GM19043 (cell line): ENCODE data around the gene CRHR1.

ENCODE experiments used
- ATAC-seq: cut with Tn5 transposase; IDR thresholded peaks from one replicate; pipeline ENCODE4 v1.9.1; 2021; ENCODE audit warnings: low read depth; ENCODE audit not compliant: unreplicated experiment

Gene CRHR1

GRCh38 chr17:45818699-45819098 is 34.6 kb downstream of the CRHR1 start:
- no peak for ATAC-seq

- no peak for ATAC-seq
These were observed 35.5 kb downstream of the CRHR1 start for GRCh38 chr17:45819632-45820031.

GRCh38 chr17:45820052-45820780 is 36.1 kb downstream of the CRHR1 start:
- no peak for ATAC-seq

- no peak for ATAC-seq
These were observed 37.0 kb downstream of the CRHR1 start for GRCh38 chr17:45821147-45821546.

GRCh38 chr17:45823598-45823997 is 39.5 kb downstream of the CRHR1 start:
- ATAC-seq: no peak

- ATAC-seq: no peak
These were observed 40.4 kb downstream of the CRHR1 start for GRCh38 chr17:45824475-45824874.

GRCh38 chr17:45824901-45825492 is 40.9 kb downstream of the CRHR1 start:
- no peak for ATAC-seq

- no peak for ATAC-seq
These were observed 41.7 kb downstream of the CRHR1 start for GRCh38 chr17:45825792-45826191.

GRCh38 chr17:45826919-45827588 is 42.9 kb downstream of the CRHR1 start:
- no peak for ATAC-seq

GRCh38 chr17:45828171-45828570 is 44.1 kb downstream of the CRHR1 start:
- no peak for ATAC-seq

- no peak for ATAC-seq
These were observed 44.5 kb downstream of the CRHR1 start for GRCh38 chr17:45828582-45829133.

GRCh38 chr17:45833920-45834319 is 49.8 kb downstream of the CRHR1 start:
- no peak for ATAC-seq

GRCh38 chr17:45834471-45835396 is 50.6 kb downstream of the CRHR1 start:
- no peak for ATAC-seq

GRCh38 chr17:45835481-45835880 is 51.4 kb downstream of the CRHR1 start:
- no peak for ATAC-seq

GRCh38 chr17:45836047-45837044 is 52.2 kb downstream of the CRHR1 start:
- no peak for ATAC-seq

- ATAC-seq: no peak
These were observed 53.1 kb downstream of the CRHR1 start for GRCh38 chr17:45837187-45837586.

- no peak for ATAC-seq
These were observed 53.5 kb downstream of the CRHR1 start for GRCh38 chr17:45837603-45838002.

- no peak for ATAC-seq
These were observed 54.7 kb downstream of the CRHR1 start for GRCh38 chr17:45838751-45839295.

GRCh38 chr17:45839442-45839841 is 55.3 kb downstream of the CRHR1 start:
- ATAC-seq: no peak
